Testis (tissue), 3 donors: Measurements from ENCODE around the gene PEX5. TPM values are rescaled to one million over a fixed set of nuclear protein-coding genes. Genes with fewer than 3 reads are reported as not detected.

Experiments used
- DNase-seq: peaks from one replicate; pipeline ENCODE4 v3.0.0-alpha.2; 2019
- H3K27ac ChIP-seq, 2 donors: fragments of 200-600 bp; sonication (generic); one replicate each; pipeline ENCODE4 v1.5.1; 2019
- H3K27me3 ChIP-seq: fragments of 200-600 bp; sonication (generic); one replicate; pipeline ENCODE4 v1.5.1; 2019
- H3K36me3 ChIP-seq: fragments of 200-600 bp; sonication (generic); one replicate; pipeline ENCODE4 v1.5.1; 2017; ENCODE audit warnings: low read depth; ENCODE audit errors: missing control alignments
- H3K4me1 ChIP-seq: fragments of 200-600 bp; sonication (generic); one replicate; pipeline ENCODE4 v1.5.1; 2019
- H3K4me3 ChIP-seq, 2 donors: fragments of 200-600 bp; sonication (generic); one replicate each; pipeline ENCODE4 v1.5.1; 2017 to 2019
- H3K9me3 ChIP-seq: fragments of 200-600 bp; sonication (generic); one replicate; pipeline ENCODE4 v1.5.1; 2017
- POLR2A ChIP-seq: fragments of 450-650 bp; IDR thresholded peaks from one replicate; pipeline ENCODE4 v1.6.1; 2017; ENCODE audit warnings: antibody characterized with exemption, mild to moderate bottlenecking, moderate library complexity
- WGBS, 2 donors: methylation state at CpG; one replicate each; pipeline ENCODE4 v1.1.5; 2018; 5-methylcytosine and 5-hydroxymethylcytosine counted together
- intact Hi-C: fragments of 100-400 bp; cut with DNase I; formaldehyde crosslinking; loops from one replicate; pipeline ENCODE4 v1.15.1; 2023; ENCODE audit warnings: low total_unique reads
- polyA plus RNA-seq: library from polyadenylated mRNA; stranded (reverse); fragments of 350-450 nt; fragmentation: Illumina TruSeq; extraction: RNeasy Lipid Tissue Mini Kit (QIAGEN cat#74804); gene quantifications from one replicate; pipeline ENCODE4 v1.2.3, GENCODE V29; 2014; ENCODE audit warnings: low read depth, low replicate concordance; ENCODE audit not compliant: insufficient read depth
- total RNA-seq, 2 donors: library from RNA; depleted of rRNA; stranded (reverse); fragments of >200 nt; gene quantifications; one replicate each; pipeline ENCODE4 v1.2.3, GENCODE V29; 2016
- TF ChIP-seq, protein P1 (sequence below), 3 experiments: fragments of 450-650 bp in 2 of 3; fragments of 200-600 bp in 1 of 3; sonication (generic) in 1 of 3; IDR thresholded peaks; one replicate each; pipeline ENCODE4 v1.5.1; 2016 to 2019; ENCODE audit warnings: antibody characterized with exemption in 3 of 3, mild to moderate bottlenecking in 2 of 3, moderate library complexity in 1 of 3

PEX5 gene
- total and polyA plus RNA-seq, 3 donors from 2014 or later, result 120 to 134 (median 121) TPM

DNA sequence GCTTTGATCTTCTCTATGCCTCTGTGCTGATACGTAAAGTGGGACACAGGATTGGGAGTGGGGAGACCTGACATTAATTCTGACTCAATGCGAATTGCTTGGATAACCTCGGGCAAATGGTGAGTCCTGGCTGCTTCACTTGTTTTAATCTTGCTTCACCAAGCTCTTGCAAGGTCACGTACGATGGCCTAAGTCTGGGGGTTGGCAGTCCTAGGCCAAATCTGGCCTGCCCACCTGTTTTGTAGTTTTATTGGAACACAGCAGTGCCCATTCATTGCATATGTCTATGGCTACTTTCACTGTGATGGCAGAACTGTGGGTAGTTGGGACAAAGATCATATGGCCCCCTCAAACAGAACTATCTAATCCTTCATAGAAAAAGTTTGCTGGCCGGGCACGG lies 45.9 kb upstream of the PEX5 start:
- H3K36me3 ChIP-seq, result no peaks in the 10 kb centered on the region
- no peaks in the 10 kb centered on the region for H3K27me3 ChIP-seq
- WGBS, 2 donors, result 87 to 90% methylated on average over 7 of the region's 7 CpGs
- intact Hi-C loops, result no loop called here
- no peaks in the 10 kb centered on the region for H3K9me3 ChIP-seq
- no peak for DNase-seq
- H3K4me3 ChIP-seq, result no peak overlapping the region
- no peaks in the 10 kb centered on the region for H3K4me1 ChIP-seq
- no peak overlapping the region for H3K27ac ChIP-seq
- TF ChIP-seq, protein P1, sequence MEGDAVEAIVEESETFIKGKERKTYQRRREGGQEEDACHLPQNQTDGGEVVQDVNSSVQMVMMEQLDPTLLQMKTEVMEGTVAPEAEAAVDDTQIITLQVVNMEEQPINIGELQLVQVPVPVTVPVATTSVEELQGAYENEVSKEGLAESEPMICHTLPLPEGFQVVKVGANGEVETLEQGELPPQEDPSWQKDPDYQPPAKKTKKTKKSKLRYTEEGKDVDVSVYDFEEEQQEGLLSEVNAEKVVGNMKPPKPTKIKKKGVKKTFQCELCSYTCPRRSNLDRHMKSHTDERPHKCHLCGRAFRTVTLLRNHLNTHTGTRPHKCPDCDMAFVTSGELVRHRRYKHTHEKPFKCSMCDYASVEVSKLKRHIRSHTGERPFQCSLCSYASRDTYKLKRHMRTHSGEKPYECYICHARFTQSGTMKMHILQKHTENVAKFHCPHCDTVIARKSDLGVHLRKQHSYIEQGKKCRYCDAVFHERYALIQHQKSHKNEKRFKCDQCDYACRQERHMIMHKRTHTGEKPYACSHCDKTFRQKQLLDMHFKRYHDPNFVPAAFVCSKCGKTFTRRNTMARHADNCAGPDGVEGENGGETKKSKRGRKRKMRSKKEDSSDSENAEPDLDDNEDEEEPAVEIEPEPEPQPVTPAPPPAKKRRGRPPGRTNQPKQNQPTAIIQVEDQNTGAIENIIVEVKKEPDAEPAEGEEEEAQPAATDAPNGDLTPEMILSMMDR (IDR thresholded peaks at IDR 0.05), result no peak
- no peak for TF ChIP-seq POLR2A

DNA sequence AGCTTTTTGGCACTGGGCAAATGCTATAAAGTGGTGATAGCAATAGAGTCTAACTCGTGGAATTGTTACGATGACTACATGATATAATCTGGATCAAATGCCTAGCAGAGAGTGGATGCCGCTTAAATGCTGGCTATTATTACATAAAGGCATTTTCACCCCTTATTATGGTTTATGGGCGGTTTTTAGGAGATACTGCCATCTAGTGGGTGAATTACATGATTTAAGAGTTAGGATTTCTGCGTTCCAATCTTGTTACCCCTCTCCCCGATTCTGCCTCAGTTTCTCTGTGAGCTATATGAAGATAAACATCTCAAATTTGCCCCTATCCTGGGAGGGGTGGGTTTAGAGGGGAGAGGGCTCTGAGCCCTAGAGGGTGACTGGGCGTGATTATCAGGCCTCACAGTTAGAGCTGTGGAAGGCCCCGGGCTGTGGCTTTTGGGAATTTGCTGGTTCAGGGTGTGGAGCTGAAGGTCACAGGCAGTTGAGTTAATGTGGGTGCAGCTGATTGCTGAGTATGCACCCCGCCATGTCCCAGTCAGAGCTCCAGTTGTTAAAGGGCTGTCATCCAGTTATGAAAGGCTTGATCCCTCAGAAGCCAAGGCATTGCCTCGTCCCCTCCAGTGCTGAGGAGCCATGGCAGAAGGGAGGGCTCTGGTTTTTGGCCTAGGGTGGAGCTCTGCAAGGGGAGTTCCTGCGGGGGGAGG lies 44.9 kb upstream of the PEX5 start:
- Histone ChIP-seq H3K4me3 (no peak overlapping the region), H3K4me1 (no peaks in the 10 kb centered on the region), H3K27ac (peak overlapping the region in 1 of 2 donors; percentile 71), H3K36me3 (no peaks in the 10 kb centered on the region), H3K27me3 (no peaks in the 10 kb centered on the region), H3K9me3 (no peaks in the 10 kb centered on the region)
- 53 to 54% methylated on average over 8 to 11 of the region's 11 CpGs for WGBS, 2 donors
- intact Hi-C loops, result no loop called here
- TF ChIP-seq, protein P1 (IDR thresholded peaks at IDR 0.05), result peak; percentile 40 to 70 (median 47)
- TF ChIP-seq POLR2A, result no peak
- DNase-seq, result no peak

DNA sequence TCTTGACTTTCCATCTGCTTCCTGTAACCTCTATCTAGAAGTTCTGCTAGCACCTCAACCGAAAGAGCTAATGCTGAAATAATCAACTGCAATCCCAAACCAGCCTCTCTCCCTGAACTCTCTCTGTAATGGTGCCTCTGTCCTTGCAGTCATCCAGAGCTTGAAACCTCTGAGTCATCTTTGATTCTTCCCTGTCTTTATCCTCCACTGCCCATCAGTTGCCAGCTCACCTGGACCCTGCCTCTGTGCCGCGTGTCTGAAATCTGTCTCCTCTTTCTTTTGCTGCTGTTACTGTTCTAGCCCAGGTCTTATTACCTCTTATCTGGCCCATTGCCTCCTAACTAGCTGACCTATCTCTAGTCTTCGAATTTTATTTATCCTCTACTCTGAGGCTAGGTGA lies 43.8 kb upstream of the PEX5 start:
- 70 to 72% methylated on average over 4 of the region's 4 CpGs for WGBS, 2 donors

DNA sequence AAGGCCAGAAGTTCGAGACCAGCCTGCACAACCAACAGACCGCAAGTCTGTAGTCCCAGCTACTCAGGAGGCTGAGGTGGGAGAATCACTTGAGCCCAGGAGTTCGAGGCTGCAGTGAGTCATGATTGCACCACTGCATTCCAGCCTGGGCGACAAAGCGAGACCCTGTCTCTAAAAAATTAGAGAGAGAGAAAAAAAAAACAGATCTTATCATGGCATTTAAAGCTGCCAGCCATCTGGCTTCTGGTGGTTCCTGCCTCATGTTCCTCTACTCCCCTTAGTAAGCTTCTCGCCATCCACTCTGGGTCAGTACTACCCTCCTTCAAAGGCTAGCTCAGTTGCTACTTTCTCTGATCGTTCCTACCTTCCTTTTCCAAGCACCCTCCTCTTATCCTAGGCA lies 43.3 kb upstream of the PEX5 start:
- TF ChIP-seq, protein P1 (IDR thresholded peaks at IDR 0.05), result no peak
- TF ChIP-seq POLR2A, result no peak
- WGBS, 2 donors, result 86 to 93% methylated on average over 7 of the region's 7 CpGs
- Histone ChIP-seq H3K27me3 (no peaks in the 10 kb centered on the region), H3K4me1 (no peaks in the 10 kb centered on the region), H3K9me3 (no peaks in the 10 kb centered on the region), H3K36me3 (no peaks in the 10 kb centered on the region), H3K27ac (no peak overlapping the region), H3K4me3 (no peak overlapping the region)
- no peak for DNase-seq
- intact Hi-C loops, result no loop called here

More for the DNA sequence above, 43.8 kb upstream of the PEX5 start:
- intact Hi-C loops, result no loop called here
- Histone ChIP-seq H3K9me3 (no peaks in the 10 kb centered on the region), H3K27me3 (no peaks in the 10 kb centered on the region), H3K4me1 (no peaks in the 10 kb centered on the region), H3K27ac (no peak overlapping the region), H3K4me3 (no peak overlapping the region), H3K36me3 (no peaks in the 10 kb centered on the region)
- DNase-seq, result no peak
- no peak for TF ChIP-seq POLR2A
- TF ChIP-seq, protein P1 (IDR thresholded peaks at IDR 0.05), result no peak

DNA sequence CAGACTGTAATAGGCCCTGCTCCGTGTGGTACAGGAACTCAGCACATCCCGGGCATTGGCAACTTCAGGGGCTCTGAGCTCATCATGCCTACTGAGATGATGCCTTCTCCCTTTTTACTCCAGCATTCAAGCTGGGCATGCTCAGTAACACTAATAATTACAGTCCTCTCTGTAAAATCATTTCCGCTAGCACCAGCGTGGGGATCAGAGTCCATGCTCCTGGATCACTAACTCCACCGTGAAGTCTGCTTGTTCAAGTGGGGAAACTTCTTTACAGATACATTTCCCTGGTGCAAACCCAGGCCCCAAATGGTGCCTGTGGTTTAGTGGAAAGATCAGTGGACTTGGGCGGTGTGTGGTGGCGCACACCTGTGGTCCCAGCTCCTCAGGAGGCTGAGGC lies 42.6 kb upstream of the PEX5 start:
- TF ChIP-seq, protein P1 (IDR thresholded peaks at IDR 0.05), result no peak
- no peak for TF ChIP-seq POLR2A
- DNase-seq, result no peak
- H3K9me3 ChIP-seq, result no peaks in the 10 kb centered on the region
- H3K4me1 ChIP-seq, result no peaks in the 10 kb centered on the region
- intact Hi-C loops, result no loop called here
- H3K4me3 ChIP-seq, result no peak overlapping the region
- no peaks in the 10 kb centered on the region for H3K36me3 ChIP-seq
- no peaks in the 10 kb centered on the region for H3K27me3 ChIP-seq
- H3K27ac ChIP-seq, result no peak overlapping the region
- WGBS, 2 donors, result 96 to 97% methylated on average over 7 of the region's 7 CpGs
